Activated T-cell treated with anti-CD3 and anti-CD28 coated beads for 48 hours (primary cell): Measurements from ENCODE around the gene TCAF1.
A peak's percentile ranks its signal among the peaks of the same experiment; 100 is the strongest.
"Not testable (repeated sequence)": the region's sequence is repeated elsewhere in the genome, so short reads cannot be mapped to it uniquely, and the experiment has no call there.

ENCODE experiments used
- DNase-seq: peaks from one replicate; pipeline ENCODE4 v3.0.0-alpha.2; 2020; ENCODE audit warnings: low read depth

The TCAF1 gene

GRCh38 chr7:143905509-143905908 lies 3.5 kb upstream of the TCAF1 start:
- no peak for DNase-seq

DNA sequence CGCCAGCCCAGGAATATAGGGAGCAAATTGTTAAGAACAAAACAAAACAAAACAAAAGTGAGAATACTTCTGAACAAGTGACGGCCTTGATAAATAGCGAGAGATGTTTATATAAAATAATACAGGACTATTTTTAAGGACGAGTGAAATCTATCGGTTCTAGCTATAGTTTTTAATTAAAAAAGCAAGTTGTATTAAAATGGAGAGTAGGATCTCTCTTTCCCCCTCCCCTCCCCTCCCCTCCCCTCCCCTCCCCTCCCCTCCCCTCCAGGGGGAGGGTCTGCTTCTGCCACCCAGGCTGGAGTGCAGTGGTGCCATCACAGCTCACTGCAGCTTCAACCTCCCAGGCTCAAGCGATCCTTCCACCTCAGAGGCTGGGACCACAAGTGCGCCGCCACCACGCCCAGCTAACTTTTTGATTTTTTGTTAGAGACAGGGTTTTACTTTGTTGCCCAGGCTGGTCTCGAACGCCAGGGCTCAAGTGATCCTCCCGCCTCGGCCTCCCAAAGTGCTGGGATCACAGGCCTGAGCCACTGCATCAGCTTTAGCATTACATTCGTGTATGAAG lies 440 bp upstream of the TCAF1 start:
- no peak for DNase-seq

DNA sequence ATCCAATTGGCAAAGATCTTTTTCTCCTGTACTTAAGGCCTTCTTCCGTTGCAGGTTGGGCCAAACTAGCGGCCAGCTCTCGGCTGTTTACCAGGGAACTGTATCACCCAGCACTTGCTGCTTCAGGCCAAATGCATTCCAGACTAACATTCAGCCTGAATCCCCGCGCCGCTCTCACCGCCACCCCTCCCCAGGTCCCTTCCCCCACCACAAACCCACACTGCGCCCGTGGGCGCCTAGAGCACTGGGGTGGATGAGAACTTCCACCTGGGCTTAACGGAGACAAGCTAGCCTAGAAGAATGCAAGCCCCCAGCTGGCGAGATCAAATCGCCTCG lies 676 bp downstream of the TCAF1 start:
- no peak for DNase-seq

DNA sequence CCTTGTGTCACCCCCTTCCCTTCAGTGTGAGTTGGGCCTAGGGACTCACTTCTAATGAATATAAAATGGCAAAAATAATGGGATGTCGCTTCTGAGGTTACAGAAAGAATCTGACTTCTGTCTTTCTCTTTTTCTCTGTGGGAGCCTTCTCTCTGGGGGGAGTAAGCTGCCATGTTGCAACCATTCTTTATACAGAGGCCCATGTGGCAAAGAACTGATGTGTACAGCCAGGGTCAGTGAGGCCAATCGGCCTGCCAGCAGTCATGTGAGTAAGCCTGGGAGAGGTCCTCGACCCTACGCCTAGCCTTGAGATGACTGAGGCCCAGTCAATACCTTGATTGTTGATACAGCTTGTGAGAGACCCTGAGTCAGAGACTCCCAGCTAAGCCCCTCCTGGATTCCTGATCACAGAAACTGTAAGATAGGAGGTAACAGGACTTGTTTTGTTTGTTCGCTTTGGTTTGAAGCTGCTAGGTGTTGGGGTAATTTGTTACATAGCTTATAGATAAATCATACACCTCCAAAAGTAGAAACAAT lies 1.7 kb downstream of the TCAF1 start:
- DNase-seq: no peak

DNA sequence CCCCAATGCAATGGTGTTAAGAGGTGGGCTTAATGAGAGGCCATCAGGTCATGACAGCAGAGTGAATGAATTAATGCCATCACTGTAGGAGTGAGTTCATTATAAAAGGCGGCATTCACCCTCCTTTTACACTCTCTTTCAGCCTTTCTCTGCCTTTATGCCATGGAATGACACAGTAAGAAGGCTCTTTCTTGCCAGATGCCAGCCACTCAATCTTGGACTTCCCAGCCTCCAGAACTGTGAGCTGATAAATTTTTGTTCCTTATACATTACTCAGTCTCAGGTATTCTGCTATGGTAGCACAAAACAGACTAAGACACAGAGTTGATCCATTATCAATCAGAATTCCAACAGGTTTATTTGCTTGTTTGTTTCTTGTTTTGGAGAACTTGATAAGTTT lies 3.2 kb downstream of the TCAF1 start:
- no peak for DNase-seq

DNA sequence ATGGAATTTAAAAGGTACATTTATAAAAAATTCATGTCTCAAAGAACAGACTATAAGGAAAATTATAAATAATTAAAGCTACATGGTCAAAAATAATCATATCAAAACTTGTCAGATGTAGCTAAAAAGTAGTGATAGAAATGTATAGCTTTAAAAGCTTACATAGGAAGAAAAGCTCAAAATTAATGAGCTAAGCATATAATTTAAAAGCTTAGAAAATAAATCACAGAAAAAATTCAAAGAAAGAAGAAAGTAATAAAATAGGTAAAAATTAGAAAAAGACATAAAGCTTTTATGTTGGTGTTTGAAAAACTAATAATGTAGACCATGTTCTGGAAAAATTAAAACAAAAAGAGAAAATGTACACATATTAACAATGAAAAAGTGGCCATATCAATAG lies 5.3 kb downstream of the TCAF1 start:
- no peak for DNase-seq

DNA sequence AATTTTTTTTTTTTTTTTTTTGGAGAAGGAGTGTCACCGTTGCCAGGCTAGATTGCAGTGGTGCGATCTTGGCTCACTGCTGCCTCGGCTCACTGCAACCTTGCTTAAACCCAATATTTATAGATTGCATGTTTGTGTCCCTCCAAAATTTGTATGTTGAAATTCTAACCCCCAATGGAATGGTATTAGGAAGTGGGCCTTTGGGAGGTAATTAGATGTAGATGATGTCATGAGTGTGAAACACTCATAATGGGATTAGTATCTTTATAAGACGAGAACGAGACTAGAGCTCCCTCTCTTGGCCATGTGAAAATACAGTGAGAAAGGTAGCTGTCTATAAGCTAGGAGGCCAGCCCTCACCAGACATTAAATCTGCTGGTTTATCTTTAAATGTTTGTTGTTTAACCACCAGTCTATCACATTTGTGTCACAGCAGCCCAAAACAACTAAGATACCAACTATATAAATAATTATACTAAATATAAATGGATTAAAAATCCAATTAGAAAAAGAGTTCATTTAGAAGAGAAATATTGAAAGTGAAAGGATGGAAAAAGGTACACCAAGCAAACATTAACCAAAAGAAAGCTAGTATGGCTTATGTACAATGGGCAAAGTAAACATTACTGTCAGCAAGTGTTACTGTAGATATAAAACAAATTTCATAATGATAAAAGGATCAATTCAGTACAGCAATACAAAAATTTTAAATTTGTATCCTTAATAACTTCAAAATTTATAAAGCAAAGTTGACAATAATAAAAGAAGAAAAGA lies 9.3 kb downstream of the TCAF1 start:
- DNase-seq: no peak

GRCh38 chr7:143891457-143891856 lies 10.5 kb downstream of the TCAF1 start:
- no peak for DNase-seq

DNA sequence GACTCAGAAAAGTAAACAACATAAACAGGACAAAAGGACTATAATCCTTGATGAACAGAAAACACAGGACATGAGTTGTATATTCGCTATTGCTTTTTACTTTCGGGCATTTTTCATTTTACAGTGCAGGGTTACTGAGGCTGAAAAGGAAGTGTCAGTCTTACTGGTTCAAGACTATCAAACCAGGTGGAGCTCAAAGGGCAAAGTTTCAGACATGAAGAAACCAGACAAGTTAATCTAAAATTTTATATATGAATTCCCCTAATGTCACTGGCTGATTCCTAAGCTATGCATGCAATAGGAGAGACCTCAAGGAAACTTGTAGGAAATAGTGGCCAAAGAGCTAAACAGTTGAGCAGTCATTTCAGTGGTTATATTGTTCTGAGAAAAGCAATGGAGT lies 11.4 kb downstream of the TCAF1 start:
- DNase-seq: no peak

DNA sequence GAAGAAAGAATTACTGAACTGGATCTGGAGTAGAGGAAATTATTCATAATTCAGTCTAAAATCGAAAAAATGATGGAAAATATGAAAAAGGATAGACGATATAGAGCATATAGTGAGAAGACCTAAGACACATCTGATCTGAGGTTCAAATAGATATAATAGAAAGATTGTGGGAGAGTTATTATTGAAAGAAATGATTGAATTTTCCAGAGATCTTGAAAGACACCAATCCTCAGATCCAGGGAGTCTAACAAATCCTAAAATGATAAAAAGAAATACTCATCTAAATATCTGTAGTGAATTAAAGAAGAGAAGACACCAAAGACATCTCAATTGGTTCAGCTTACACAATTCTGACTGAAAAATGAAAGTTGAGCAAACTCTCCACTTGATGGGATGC lies 12.9 kb downstream of the TCAF1 start:
- no peak for DNase-seq

- DNase-seq: no peak
Measured at GRCh38 chr7:143886826-143887477, 15.0 kb downstream of the TCAF1 start.

DNA sequence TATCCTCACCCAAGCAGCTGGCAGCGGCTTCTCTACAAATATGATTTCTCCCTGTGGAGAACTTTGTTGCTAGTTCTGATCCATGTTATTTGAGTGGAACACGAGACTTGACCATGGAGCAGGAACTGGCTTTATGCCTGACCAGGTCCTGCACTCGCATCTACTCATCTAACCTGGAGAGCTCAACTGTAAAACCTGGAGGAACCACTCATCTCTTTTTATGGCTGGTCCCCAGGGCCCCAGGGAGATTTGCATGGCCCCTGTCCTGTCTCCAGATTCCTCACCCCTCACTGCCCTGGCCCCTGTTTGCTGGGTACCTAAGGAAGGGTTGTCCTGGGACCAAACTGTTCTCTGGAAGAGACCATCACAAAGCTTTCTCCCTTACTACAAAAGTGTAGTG lies 16.0 kb downstream of the TCAF1 start:
- no peak for DNase-seq

DNA sequence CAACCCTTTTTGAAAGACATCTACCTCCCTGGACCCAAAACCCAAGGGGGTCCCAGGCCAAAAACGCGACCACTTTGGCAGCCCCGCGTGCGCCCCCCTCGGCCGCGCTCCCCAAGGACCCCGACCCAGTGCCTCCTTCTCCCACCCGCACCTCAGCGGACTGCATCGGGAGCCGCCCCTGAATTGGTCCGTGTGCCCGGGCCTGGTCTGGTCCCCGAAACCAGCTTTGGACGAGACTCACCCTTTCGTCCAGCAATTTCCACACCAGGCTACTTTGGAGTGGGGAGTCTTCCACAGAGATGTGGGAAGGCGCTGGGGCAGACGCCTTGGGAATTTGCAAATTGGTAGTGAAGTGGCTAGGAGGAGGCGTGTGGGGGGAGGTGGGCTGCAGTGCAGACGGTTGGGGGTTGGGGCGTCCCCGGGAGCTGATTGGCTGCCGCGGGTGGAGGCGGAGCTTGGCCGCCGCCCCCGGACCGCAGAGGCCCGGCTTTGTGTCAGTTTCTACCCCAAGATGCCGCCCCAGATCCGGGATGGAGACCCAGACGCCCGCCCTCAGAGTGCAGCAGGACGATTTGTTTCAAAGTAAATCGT lies 16.9 kb downstream of the TCAF1 start:
- DNase-seq: peak; percentile 20

DNA sequence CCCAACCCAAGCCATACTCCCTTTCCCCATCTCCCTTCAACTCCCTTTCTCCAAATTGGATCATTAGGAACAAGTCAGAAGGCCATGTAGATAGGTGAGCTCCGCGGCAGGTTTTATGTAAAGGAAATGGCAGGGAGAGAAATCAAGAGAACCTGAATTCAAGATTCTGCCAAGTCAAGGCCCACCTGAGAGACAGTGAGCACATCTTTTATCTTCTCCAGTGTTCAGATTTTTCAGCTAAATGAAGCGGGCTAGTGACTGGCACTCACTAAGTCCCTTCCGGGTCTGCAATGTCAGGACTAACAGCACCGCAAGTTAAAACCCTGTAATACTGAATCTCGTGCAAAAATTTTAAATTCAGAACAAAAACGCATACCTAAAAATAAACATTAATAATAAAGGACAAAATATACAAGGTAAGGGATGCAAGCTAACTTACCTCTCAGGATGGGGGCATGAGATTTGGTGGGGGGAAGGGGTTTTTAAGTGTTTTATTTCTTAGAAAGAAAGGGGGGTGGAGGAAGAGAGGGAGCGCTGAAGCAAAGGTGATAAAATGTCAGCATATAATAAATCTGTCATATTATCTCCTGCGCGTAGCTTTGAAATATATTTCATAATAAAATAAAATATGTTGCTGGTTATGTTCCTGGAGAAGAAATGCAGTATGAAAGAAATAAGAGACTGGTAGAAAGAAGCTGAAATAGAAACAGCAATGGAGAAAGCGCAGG lies 17.6 kb downstream of the TCAF1 start:
- DNase-seq: no peak

- no peak for DNase-seq
Measured at GRCh38 chr7:143882604-143883078, 19.3 kb downstream of the TCAF1 start.

GRCh38 chr7:143882020-143882603 lies 19.9 kb downstream of the TCAF1 start:
- no peak for DNase-seq

- no peak for DNase-seq
Measured at GRCh38 chr7:143878884-143879283, 23.1 kb downstream of the TCAF1 start.

DNA sequence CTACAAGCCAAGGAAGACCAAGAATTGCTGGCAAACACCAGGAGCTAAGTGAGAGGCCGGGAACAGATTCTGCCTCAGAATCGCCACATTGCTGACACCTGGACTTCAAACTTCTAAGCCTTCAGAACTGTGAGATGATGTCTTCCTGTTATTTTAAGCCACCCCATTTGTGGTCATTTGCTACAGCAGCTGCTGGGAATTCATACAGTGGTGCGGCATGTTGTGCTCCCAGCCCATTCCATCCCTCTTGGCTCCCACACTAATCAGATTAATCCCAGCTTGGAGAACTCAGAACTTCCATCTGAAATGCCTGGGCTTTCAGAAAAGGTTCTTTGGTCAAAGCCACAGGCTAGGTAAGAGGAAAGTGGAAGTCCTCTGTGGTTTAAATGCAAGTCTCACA lies 24.9 kb downstream of the TCAF1 start:
- no peak for DNase-seq

- DNase-seq: no peak
Measured at GRCh38 chr7:143876218-143876617, 25.8 kb downstream of the TCAF1 start.

DNA sequence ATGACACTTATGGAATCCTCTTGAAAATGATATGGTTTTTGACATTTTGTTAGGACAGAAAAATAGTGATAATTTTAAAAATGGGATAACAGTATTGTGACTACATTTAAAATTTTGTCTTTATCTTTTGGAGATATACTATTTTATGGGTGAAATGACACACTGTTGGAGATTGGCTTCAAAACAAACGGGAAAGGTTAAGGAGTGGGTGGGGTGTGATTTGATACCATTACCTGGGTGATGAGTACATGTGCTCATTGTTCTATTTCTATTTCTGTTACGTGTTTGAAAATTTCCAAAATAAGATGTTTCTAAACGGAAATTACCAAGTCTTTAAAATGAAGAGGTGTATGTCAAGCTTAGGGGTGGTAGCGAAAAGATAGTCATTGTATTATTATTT lies 28.7 kb downstream of the TCAF1 start:
- DNase-seq: not testable (repeated sequence)

DNA sequence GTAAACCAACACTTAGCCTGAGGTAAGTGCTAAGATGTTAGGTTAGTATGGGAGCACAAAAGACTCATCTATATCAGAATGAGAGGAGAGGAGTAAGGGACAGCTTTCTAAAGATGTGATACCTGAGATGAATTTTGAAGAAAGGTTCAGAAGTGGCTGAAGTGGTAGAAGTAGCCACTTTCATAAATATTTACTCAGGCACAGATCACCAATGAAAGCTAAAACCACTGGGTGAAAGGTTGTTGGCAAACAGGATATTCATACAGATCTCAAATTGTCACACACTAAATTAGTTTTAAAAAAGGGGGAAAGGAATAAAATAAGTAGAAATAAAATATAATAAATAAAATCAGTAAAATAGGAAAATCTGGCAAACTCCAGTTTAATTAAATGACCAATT lies 30.4 kb downstream of the TCAF1 start:
- DNase-seq: not testable (repeated sequence)

- not testable (repeated sequence) for DNase-seq
Measured at GRCh38 chr7:143857994-143858393, 44.0 kb downstream of the TCAF1 start.
